Measurements from ENCODE around the gene HOXA3. TPM values are rescaled to one million over a fixed set of nuclear protein-coding genes. Genes with fewer than 3 reads are reported as not detected.

The HOXA3 gene
- polyA plus RNA-seq, 4 donors: 36.3 to 53.5 (median 51.6) TPM

DNA sequence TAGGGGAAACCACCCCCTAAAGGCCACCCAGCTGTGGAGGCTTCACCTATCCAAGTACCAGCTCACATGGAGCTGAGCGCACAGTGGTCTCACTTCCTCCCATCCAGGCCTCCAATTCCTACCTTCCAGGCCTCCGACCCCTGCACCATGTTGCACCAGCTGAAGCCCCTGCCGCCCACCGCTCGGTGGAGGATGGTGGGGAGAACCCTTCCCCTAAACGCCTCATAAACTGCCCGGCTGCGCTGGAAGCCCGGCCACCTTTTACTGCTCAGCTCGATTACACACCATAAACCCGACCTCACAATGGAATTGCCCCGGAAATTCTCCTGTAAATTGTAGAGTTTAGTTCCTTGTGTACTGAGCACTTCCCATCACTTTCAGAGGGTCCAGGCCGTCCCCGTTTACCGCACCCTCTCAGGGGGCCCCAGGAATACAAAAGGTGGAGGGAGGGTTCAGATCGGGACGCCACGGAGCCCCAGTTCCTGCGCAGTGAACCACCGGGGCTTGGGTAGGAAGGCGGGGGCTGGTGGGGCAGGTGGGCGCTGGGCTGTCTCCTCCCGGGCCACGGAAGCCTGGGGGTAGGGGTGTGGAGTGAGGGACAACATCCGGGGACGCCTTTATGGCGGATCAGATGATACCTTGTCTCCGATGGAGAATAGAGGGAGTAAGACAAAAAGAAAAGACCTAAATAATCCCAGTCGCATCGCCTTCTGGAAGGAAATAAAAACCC is 5.5 kb upstream of the HOXA3 start:
- no peak for DNase-seq (ENCODE audit: low read depth in 4 of 4, low spot score in 2 of 4)

DNA sequence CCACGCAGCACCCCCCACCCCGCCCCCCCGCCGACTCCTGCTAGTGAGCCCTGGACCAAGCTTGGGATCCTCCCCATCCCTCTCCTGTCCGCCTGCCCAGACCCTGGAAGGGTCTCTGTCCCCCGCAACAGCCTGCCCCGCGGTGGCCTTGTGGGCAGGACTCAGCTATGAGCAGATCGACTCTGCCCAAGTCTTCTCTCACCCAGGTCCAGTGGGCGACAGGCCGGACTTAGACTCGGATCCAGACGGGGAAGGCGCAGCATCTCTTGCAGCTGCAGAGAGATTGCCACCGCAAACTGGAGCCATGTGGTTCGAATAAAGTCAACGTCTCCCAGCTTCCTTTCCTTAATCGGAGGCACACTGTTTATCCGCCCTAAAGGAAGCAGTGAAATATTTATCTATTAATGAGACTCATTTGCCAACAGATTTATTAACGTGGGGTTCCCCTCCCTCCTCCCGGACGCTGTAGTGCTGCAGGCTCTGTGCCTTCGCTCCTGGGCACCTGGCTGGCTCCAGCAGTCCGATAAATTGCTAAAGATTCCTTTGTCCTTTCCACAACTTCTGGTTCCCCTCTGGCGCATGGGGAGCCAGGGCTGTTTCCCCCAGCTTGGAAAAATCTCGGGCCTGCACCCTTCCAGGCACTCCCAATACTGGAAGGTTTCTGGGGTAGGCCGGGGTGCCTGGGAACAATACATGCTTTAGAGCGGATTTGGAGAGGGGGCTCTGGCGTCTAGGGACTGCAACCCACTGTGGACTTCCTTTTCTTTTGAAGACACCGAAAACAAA is 4.7 kb upstream of the HOXA3 start:
- DNase-seq (ENCODE audit: low read depth in 4 of 4, low spot score in 2 of 4): no peak

DNA sequence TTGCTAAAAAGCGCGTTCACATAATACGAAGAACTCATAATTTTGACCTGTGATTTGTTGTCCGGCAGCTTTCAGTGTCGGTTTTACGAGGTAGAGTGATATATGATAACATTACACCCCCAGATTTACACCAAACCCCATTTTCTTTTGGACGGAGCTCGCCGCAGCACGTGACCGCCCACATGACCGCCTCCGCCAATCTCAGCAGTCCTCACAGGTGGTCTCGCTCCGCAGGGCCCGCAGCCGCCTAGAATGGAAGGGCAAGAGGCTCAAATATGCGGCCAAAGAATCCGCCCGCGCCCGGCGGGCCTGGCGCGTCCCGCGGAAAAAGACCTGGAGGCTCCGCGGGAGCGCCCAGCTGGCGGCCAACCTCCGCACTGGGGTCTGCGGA is 4.1 kb upstream of the HOXA3 start, which contains the start of gene HOXA7:
Gene HOXA7, minus strand, starts transcription at position 168 of the 391 bp plus-strand sequence. Its CDS starts 130 bp downstream, at position 38.
- peak in 2 of 4 donors; percentile 87 to 92 for DNase-seq (ENCODE audit: low read depth in 4 of 4, low spot score in 2 of 4)

DNA sequence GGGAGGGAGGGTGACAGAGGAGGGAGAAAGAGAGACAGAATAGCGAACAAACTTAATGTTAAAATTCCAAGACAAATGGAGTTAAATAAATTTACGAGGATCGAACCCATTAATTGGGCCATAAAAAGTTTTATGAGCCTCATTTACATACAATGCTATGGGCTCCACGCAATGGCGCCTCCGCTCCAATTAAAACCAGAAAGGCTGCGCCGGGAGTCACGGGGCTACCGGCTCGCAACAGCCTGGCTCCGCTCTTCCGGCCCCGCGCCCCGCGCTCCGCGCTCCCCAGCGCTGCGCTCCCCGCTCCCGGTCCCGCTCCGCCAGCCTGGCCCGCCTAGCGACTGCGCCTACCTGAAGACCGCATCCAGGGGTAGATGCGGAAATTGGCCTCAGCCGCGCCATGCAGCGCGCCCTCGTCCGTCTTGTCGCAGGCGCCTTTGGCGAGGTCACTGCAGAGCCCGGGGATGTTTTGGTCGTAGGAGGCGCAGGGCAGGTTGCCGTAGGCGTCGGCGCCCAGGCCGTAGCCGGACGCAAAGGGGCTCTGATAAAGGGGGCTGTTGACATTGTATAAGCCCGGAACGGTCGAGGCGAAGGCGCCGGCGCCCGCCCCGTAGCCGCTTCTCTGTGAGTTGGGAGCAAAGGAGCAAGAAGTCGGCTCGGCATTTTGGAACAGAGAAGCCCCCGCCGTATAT is 3.6 kb upstream of the HOXA3 start:
- DNase-seq (ENCODE audit: low read depth in 4 of 4, low spot score in 2 of 4): no peak

DNA sequence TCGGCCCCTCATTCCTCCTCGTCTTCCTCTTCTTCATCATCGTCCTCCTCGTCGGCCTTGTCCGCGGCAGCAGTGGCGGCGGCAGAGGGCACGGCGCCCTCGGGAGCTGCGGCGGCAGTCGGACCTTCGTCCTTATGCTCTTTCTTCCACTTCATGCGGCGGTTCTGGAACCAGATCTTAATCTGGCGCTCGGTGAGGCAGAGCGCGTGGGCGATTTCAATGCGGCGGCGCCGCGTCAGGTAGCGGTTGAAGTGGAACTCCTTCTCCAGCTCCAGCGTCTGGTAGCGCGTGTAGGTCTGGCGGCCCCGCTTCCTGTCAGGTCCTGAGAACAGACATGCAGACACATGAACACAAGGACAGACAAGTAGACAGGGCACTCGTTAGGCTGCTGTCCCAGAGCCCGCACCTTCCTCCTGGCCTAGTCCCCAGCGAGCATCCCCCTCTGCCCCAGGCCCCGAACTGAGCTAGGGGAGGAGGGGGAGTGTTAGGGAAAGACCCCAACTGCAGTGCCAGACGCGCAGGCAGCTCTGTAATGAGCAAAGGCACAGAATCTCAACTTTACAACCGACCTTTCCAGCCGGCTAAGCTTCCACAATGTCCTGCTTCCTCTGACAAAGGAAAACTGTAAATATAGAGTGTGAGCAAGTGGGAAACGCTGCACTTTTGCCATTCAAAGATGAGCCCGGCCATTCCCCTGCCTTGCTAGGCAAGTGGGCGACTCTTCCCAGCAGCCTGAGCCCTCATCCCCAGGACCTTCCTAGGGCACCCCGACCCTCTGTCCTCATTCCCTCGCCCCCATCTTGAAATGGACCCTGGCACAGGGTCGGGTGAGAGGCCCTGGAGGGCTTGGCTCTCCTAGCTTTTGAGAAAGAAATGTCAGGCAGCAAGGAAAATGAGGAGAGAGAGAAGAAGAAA is 2.8 kb upstream of the HOXA3 start:
- no peak for DNase-seq (ENCODE audit: low read depth in 4 of 4, low spot score in 2 of 4)

DNA sequence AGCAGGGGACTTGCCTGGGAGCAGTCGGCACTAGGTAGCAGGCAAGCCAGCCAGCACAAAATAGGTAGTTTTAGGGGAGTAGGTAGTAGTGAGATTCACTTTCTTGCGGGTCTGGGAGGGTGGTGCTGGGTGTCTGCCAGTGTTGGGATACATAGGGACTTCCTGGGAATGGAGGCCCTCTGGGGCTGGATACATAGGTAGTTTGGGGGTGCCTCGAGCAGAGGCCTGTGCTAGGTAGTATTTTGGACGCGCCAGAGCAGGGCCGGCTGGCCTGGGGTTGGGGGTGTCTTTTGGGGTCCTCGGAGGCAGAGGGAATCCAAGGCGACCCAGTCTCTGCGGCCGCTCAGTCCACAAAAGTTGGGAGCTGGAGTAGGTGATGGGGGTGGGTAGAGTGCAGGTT is 2.0 kb upstream of the HOXA3 start:
- no peak for DNase-seq (ENCODE audit: low read depth in 4 of 4, low spot score in 2 of 4)

DNA sequence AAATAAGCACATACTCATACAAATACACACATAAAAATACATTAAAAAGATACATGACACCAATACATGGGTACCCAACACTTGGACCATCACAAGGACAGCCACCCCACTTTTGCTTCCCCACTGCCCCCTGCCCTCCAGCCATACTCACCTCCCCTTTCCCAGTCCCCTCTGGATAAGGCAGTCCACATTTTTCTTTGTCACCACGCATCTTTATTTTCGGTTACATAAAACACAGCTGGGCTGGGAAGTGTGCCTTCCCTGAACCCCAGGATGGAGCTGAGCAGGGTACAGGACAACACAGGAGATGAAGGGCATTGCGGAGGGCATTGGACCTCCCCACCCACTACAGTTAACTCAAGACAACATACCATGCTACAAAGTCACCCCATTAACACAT is 1.1 kb upstream of the HOXA3 start:
- DNase-seq (ENCODE audit: low read depth in 4 of 4, low spot score in 2 of 4): no peak

DNA sequence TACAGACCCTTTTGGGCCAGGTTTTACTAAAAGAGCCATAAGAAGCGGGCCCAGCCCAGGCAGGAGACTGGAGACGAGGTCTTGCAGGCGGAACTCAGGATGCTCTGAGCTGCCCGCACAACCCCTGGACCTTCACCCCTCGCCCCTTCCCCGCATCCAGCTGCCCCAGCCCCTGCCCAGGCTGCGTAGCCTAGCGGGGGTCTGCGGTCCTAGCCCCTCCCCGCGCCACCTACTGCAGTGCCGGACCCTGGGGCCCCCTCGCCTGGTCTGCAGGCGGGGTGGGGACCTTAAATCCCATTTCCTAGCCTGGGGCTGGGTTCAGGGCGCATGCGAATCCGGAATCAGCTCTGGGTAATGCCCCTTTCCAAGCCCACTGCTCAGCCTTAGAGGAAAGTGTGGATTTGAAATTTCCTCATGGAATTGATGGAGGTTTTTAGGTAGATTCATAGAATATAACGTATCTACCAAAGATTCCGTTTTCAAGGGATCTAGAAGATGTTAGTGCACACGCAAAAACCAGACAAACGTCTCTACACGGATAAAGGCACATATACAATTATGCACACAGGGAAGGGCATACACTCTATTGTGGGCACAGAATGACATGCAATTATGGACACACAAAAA is 546 bp upstream of the HOXA3 start:
- DNase-seq (ENCODE audit: low read depth in 4 of 4, low spot score in 2 of 4): no peak

DNA sequence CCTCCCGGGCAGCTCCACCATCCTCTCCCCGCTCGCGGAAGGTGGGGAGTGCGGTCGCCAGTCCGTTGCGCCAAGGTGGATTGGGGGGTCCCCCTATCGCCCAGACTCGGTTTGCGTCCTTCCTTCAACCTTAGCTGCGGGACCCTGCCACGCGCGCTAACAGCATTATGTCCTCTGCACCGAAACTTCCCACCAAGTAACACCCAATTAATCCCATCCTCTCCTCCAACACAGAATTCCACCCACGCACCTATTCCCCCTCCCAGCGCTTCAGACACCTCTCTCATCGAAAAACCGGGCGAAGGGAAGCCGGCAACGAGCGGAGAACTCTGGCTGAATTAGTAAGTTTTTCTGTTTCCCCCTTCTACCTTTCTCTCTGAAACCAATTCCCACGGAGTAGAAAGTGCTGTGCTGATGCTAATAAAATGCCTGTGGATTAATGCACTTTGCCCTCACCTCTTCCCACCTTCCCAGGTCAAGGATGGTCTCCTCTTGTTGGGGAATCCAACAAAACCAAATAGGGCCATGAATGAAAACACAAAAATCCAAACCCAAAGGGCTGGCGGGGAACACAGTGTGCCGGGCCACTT is 947 bp downstream of the HOXA3 start:
- no peak for DNase-seq (ENCODE audit: low read depth in 4 of 4, low spot score in 2 of 4)

DNA sequence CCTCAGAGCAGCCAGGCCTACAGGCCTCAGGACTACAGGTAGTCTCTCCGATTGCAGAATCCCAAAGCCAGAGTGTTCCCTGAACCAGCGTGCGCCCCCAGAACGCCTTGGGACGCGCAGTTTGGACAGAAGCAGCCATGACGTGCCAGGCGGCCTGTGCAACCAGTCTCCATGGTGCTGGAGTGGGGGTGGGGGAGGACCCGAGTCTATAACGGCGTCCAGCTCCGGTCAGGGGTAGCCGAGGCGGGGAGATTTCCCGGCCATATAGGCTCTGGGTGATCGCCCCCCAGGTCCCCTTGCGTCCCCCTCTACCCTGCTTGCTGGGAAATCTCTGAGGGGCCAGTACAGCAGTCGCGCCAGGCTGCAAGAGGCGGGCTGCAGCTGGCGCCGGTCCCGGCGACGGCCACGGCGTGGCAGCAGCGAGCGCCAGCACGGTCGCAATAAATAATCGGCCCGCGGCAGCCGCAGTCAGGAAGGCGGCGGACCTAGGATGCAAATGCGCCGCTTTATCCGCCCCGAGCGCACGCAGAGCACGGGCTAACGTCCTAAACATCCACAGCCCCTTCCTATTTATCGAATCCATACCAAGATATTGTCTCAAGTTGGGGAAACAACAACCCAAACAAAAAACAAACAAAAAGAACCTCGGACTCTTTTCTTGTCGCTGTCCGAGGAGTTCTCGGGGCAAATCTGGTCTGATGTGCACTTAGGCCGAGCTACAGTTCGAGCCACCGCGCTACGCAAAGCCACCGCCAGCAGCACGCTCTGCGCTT is 1.6 kb downstream of the HOXA3 start:
- DNase-seq (ENCODE audit: low read depth in 4 of 4, low spot score in 2 of 4): no peak

DNA sequence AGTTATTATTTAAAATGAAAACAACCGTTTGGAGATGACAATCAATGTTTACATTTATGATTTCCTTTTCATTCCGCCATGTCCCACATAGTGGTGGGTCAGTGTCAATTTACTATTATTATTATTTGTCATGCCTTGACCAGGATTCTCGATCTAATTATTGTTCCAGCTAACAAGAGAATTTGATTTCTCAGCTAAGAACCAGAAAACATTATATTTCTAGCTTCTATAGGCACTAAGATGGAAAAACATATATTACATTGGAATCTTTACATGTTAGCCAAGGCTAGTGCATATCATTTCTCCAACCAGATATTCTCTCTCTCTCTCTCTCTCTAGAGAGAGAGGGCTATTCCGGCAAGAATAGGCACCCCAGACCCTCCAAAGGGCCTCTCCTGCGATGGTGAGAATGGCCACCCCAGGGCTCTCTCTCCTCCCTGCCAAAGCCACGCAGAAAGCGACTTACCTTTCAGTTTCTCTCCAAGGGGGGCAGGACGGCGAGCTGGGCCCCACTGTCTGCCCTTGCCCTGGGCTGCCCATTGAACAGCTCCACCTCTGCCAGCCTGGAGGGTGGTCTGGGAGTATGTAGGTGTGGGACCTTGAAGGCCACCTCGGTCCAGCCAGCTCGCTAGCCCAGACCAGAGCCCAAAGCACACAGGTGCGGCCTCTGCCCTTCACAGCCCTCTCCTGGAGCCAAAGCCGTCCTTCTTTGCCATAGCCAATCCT is 2.4 kb downstream of the HOXA3 start:
- no peak for DNase-seq (ENCODE audit: low read depth in 4 of 4, low spot score in 2 of 4)

DNA sequence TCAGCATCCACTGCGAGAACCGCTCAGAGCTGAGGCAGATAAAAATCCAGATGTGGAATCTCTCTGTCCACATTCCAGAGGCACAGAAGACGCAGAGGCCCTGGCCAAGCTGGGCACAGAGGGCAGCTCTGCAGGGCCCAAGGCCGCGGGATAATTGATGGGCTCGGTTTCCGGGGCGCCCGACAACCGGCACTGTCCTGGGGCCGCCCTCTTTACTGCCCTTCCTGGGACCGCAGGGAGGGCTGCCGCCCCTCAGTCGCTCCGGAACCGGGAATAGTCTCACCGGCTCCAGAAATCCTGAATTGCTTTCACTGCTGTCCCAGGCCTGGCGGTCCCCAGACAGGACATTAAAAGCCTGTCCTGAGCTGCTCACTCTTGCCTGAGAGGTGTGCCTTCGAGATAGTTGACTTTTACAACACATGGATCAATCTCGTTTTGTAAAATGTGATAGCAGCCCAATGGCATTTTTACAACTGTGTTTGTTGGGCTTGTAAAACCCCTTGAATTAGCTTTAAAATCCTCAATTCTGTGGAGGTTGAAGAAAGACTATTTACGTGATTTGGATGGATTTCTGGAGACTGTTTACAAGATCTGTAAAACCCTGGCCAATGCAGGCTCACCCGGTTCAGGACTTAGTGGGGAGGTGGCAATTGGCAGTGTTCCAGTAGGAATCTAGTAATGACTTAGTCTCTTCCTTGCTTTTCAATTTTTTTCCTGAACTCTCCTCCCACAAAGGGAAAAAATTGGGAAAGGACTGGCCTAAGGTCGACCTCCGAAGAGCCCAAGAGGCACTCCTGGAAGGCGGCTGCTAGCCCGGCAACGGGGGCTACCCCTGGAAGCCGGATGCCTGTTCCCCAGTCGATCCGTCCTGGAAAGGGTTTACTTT is 3.4 kb downstream of the HOXA3 start:
- no peak for DNase-seq (ENCODE audit: low read depth in 4 of 4, low spot score in 2 of 4)

DNA sequence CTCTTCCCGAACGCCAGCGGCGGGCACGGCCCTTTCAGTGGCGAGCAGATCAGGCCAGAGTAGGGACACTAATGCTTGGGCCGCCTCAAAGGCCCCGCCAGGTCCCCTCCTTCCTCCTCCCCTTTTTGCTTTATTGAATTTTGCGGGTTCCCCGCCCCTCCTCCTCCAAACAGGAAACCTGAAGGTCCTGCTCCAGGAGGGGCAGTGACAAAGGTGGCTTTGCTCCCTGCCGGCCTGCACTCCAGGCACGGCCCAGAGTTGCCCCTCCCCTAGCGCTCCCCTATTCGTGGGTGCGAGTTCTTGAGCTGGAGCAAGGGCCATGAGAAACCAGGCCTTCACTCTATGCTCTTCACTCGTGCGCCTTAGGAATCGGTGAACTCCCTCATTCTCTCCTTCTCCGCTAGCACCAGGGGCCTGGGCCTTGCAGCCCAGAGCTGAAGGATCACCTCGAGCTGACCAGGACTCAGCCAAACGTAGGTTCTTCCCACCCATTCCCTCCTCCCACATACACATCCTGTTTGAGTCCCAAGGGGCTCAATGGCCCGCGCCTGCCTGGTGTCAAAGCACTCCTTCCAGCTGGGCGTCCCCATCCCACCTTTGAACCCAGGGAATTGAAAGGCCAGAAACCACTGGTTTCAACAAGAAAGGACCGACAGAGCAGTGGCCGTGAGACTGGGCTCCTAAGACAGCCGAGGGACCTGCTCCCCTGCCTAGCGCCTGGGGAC is 4.2 kb downstream of the HOXA3 start:
- no peak for DNase-seq (ENCODE audit: low read depth in 4 of 4, low spot score in 2 of 4)

DNA sequence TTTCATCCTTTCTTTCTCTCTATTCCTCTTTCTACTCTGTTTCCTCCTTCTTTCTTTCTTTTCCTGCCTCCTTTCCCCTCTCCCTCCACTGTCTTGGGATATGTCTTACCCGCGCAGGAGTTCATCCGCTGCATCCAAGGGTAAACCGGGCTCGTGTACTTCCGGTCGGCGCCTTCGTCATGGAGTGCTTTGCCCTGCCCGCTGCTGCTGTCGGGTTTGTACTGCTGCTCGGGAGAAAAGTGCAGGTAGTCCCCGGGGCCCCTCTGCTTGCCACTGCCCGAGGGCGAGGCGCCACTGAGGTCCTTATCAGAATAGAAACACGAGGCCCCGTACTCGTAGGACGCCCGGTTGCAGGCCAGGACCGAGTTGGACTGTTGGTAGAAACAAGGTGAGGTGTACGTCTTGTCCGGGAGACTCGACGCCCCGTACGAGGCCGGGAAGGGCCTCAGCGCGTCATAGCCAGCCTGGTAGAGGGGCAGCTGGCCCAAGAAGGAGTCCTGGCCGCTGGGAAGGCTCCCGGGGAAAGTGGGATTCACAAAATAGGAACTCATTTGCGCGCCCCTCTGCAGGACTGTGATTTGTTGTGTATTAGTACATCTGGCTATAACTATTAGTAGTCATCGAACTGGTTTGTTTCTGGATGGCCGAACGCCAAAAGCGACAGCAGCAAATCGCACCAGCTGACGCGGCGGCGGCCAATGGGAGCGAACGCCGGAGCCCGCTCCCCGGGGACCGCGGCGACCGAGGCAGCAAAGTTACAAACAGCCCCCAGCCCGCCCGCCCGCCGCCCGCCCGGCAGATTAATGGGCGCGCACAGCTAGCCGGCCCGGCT is 5.0 kb downstream of the HOXA3 start, which contains the start of gene HOXA6:
Gene HOXA6, minus strand, starts transcription at position 576 of the 832 bp plus-strand sequence. Its CDS starts 25 bp downstream, at position 551.
- DNase-seq (ENCODE audit: low read depth in 4 of 4, low spot score in 2 of 4): no peak

DNA sequence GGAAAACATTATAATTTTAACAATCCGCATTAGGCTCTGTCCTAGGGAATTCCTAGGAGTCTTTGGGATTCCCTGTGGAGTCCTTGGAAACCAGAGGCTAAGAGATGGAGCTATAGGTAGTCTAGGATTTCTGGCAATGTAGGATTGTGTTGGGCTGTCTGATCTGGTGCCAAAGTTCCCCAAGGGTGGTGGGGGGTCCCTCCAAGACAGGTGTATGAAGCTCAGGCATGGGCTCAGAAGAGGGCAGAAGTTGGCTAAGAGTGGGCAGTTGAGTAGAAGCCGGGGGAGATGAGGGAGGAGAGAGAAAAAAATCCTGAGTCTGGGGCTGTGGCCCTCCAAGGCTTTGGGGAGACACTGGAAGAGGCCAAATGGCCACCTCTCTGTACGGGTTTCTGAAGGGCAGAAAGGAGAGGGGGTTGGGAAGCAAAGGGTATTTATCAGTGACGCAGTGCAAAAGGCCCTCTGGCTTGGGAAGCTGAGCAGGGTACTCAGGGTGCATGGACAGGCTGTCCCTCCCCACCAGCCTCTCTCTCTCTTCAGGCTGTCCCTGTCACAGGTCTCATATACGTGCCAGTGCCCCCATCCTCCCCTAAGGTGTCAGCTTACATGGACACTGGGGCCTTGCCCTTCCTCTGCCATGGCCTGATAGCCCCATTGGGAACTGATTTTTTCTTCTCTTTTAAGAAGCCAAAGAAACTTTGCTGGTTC is 5.7 kb downstream of the HOXA3 start:
- no peak for DNase-seq (ENCODE audit: low read depth in 4 of 4, low spot score in 2 of 4)
